ENCODE data around the gene MPZL3.

The MPZL3 gene

DNA sequence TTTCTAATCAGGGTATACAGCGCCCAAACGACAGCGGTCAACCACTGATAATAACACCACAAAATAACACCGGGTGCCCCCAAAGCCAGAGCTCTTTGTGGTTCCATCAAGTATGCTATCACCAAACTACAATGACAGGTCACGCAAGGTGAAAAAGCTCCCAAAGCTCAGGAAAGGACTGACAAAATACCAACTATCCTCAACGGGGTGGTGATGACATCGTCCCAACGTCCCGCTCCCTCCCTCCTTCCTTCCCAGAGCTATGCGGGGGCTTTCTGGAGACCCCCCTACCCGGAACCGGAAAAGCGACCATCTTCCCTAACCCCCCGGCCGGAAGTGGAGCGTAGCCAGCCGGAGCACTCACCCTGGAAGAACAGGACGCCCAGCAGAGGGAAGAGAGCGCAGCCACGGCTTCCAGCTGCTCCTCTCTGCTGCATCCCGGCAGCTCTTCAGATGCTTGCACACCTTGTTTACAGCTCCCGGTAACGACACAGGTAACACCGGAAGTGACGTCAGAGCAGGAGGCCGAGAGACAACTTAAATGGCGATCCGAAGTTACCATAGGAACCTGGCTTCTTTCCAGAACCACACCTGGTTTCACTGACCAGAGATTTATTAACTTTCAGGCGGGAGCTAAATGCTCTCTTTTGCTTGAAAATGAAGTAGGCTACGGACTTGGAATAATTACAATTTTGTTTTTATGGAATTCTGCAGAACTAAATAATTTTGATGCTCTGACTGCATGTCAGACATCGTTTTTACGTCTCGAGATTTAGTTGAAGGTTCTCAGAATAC is at the start of gene MPZL3:
TSS of gene MPZL3 (minus strand) at position 508 of the 795 bp plus-strand sequence. CDS start at position 437, 71 bp downstream.
- peak; percentile 94 for DNase-seq (ENCODE audit: low read depth)
- peak within 1 kb of the TSS; percentile 98 for H3K4me3 ChIP-seq (ENCODE audit: low read depth, low read length)
- TF ChIP-seq, protein P1, sequence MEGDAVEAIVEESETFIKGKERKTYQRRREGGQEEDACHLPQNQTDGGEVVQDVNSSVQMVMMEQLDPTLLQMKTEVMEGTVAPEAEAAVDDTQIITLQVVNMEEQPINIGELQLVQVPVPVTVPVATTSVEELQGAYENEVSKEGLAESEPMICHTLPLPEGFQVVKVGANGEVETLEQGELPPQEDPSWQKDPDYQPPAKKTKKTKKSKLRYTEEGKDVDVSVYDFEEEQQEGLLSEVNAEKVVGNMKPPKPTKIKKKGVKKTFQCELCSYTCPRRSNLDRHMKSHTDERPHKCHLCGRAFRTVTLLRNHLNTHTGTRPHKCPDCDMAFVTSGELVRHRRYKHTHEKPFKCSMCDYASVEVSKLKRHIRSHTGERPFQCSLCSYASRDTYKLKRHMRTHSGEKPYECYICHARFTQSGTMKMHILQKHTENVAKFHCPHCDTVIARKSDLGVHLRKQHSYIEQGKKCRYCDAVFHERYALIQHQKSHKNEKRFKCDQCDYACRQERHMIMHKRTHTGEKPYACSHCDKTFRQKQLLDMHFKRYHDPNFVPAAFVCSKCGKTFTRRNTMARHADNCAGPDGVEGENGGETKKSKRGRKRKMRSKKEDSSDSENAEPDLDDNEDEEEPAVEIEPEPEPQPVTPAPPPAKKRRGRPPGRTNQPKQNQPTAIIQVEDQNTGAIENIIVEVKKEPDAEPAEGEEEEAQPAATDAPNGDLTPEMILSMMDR (IDR thresholded peaks at IDR 0.05; ENCODE audit: insufficient read depth, low read depth, low read length, missing control alignments), result no peak

DNA sequence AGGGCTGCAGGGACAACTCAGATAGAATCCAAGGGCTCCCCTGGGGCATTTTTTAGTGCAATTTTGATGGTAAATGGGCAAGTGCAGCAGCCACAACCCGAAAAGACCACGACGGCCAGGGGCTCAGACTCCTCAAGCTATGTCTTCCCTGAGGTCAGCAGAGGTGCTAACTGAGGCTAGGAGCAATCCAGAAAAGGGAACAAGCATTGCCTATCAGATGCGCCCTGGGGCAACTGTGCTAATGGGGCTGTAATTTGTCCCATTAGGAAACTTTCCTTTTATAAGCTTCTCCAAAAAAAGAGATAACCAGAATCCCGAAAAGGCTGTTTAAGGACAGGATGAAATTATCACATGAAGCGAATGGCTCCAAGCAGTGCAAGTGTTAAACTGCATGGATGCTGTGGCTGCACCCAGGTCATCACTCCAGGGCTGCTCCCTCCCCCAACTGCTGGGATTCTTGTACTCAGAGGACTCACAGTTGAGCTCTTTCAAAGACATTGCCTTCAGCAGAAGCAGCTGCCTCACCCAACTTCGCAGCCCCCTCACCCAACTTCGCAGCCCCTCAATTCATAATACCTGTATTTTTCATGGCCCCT is 49.5 kb upstream of the MPZL3 start:
- no peak overlapping the region for H3K4me3 ChIP-seq (ENCODE audit: low read depth, low read length)
- TF ChIP-seq, protein P1 (IDR thresholded peaks at IDR 0.05; ENCODE audit: insufficient read depth, low read depth, low read length, missing control alignments), result no peak
- no peak for DNase-seq (ENCODE audit: low read depth)

DNA sequence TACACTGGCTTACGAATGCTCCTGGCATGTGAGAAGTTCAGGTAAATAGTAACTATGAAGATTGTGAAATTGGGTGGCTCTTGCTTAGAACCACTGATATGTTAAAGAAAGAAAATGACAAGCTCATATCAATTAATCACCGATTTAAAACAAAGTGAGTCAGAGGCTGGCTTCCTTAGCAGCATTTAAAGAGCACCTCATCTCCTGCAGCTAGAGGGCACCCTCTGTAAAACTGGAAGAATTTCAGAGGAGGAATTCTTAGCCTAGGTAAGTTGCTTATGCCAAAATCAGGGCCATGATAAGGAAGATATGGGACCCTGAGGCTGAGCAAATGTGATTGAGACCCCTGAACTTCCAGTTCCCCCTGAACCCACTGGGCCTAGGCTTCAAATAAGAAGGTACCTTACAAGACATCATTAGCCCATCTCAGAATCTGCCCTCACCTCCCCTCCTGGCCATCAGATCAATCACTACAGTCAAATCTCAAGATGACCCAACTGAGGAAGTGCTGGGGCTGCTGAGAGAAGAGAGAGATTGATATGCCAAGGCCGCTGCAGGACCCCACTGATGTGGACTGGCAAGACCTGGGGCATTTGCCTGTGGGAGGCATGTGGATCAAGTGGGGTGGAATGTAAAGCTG is 43.8 kb upstream of the MPZL3 start:
- no peak overlapping the region for H3K4me3 ChIP-seq (ENCODE audit: low read depth, low read length)
- peak; percentile 54 for DNase-seq (ENCODE audit: low read depth)
- TF ChIP-seq, protein P1 (IDR thresholded peaks at IDR 0.05; ENCODE audit: insufficient read depth, low read depth, low read length, missing control alignments), result peak; percentile 43

GRCh38 chr11:118295199-118295598 is 43.0 kb upstream of the MPZL3 start:
- TF ChIP-seq, protein P1 (IDR thresholded peaks at IDR 0.05; ENCODE audit: insufficient read depth, low read depth, low read length, missing control alignments), result no peak
- no peak overlapping the region for H3K4me3 ChIP-seq (ENCODE audit: low read depth, low read length)
- DNase-seq (ENCODE audit: low read depth), result no peak

GRCh38 chr11:118294053-118294452 is 41.9 kb upstream of the MPZL3 start:
- DNase-seq (ENCODE audit: low read depth), result no peak
- TF ChIP-seq, protein P1 (IDR thresholded peaks at IDR 0.05; ENCODE audit: insufficient read depth, low read depth, low read length, missing control alignments), result no peak
- no peak overlapping the region for H3K4me3 ChIP-seq (ENCODE audit: low read depth, low read length)

GRCh38 chr11:118291477-118292135 is 39.4 kb upstream of the MPZL3 start:
- DNase-seq (ENCODE audit: low read depth), result no peak
- no peak overlapping the region for H3K4me3 ChIP-seq (ENCODE audit: low read depth, low read length)
- TF ChIP-seq, protein P1 (IDR thresholded peaks at IDR 0.05; ENCODE audit: insufficient read depth, low read depth, low read length, missing control alignments), result no peak
